Activated effector memory CD4-positive, alpha-beta T cell treated with Interleukin-2 at 50 U/mL for 16 hours (primary cell): ENCODE measurements around the gene PHLDB2.
A peak's percentile ranks its signal among the peaks of the same experiment; 100 is the strongest.

Experiments used
- DNase-seq: peaks from one replicate; pipeline ENCODE4 v3.0.0-alpha.2; 2020

The PHLDB2 gene

DNA sequence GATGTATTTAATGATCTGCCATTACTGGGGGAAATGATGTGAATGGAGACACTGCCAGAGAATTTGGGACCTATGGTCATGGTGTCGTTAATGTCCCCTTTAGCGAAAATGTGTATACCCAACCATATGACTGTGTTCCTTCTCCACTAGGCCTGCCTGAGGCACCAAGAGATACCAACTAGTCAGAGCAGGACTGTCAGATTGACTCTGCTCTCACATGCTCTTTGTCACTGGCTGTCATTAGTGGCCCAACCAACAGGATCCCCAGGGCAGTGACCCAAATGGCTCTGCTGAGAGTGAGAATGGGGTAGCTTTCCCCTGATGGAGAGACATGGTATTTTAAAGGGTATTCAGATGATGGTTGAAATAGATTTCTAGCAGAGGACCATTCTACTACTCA is 142.5 kb downstream of the PHLDB2 start:
- no peak for DNase-seq

DNA sequence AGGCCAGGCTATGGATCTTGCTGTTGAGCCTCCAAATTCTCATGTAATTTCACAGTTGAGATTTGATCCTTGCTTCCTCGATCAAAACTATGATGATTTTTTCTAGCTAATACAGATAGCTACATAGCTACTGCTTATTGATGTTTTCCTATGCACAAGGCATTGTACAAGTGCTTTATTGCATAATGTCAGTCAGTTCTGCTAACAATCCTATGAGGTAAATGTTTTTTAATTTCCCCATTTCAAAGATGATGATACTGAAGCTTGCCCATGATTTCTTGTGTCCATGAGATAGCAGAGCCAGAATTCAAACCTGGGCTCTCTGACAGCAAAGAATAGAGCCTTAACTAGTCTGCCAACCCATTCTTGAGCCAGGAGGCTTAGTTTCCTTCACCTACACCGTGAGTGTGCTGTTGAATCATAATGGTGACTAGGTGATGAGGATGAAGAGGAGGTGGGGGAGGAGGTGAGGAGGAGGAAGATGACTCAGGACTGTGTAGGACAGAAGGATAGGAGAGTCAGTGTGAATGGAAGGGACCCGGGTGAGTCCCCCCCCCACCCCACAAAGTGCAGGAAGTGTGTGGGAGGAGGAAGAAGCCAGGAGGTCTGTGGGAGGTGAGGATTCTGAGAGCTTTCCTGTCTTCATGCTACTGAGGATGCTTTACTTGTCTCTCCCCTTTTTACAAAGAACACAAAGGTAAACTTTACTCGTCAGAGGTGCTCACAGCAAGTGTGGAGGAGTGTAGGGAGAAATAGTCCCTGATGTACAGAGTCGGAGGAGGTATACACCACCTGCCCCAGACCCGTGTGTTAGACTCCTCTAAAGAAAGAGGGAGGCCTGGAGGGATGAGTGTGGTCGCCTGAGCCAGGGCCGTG is 143.3 kb downstream of the PHLDB2 start:
- DNase-seq: no peak

DNA sequence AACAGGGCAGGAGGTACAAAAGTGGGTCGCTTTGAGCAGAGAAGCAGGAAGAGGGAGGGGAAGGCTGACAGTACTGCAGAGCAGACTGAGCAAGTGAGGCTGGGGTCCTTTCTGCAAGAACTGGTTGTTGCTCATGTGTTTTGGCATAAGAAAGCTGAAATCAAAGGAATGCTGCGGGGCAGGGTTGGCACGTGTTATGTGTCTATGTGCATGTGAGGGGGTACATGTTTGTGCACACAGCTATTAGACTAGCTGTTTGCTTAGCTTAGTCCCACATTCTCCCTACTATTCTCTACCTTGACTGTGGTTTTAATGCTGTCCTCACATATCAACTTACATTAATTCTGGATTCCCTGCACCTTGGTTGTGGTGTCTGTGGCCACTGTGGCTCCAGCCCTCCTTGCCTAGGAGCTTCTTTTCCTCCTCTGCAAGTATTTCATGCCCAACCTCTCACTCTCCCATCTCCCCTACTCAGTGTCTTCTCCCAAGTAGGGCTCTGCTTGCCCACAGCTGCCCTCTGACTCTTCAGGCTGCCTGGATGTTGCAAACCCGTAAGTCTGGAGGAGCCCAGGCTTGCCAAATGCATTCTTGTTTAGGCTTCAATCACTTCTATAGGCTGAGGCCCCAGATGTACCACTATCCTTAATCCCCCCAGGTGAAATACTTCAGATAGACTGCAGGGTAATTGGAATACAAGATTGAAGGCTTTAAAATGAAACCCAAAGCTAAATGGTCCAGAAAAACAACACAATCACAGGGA is 144.4 kb downstream of the PHLDB2 start:
- DNase-seq: no peak

DNA sequence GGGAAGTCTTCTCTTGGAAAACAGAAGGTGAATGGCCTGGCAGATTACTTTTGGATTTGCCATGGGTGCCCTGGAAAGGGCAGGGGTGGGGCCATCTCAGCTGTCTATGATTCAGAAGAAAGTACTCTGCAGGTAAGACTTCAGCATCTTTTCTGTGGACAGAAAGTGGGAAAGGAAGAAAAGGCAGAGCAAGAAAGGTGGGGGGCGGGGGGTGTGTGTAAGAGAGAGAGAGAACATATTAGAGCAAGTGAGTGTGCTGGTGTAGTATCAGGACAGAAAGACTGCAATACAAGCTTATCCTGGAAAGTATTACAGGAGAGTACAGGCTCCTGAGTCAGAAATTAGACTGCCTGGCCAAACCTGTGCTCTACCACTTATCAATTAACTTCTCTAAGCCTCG is 145.1 kb downstream of the PHLDB2 start:
- DNase-seq: no peak

DNA sequence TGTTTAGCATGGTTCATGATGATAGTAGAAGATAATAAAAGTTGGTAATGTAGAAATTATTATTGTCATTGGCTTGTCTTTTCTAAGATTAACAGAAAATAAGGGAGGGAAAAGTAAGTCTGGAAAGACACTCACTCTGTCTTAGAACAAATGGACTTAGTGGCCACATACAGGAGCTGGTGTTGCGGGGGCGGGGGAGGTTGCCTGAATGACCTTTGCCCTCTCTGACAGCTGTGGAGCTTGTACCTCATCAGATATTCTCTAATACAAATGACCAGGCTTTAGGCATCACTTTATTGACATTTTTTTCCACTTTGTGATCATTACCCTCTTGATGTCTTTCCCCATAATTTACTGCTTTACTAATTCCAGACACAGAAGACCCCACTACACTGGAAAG is 145.6 kb downstream of the PHLDB2 start:
- no peak for DNase-seq

DNA sequence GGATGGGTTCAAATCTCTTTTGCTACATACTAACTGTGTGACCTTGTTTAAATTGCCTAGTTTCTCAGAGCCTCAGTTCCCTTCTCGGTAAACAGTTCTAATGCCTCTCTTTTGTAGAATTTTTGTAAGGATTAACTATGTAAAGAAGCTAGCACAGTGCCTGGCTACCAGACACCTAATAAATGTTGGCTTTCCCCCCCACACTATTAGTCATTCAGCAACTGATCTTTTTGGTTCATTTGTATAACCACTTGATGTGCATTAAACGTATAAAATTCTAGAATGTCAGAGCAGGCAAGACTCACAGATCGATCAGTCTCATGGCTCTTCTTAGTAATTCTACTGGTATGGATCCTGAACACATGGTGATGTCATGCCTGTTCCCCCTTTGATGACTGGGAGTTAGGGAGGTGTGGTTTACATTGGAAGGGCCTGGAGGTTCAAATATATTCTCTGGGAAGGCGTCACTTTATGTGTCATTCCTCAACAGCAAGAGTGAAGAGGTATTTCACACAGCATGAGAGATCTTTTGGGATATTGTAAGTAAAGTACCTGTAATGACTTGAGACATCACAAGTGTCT is 146.1 kb downstream of the PHLDB2 start:
- DNase-seq: no peak

DNA sequence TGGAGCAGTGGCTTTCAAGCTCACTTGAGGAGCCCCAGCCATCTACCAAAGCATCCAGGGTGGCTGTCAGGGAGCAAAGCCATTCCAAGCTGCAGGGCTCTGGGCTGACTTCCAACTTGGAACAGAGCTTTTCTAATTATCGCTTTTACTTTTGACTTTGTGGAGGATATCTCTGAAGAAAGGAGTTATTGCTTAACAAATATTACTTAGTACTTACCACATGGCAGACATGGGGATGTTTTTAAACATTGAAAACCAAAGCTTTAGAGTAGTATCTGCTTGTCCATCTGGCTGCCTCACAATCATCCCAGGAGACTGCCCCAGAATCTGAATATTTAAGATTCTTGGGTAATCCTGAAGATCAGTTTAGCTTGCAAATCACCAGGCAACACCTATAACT is 148.6 kb downstream of the PHLDB2 start:
- no peak for DNase-seq

DNA sequence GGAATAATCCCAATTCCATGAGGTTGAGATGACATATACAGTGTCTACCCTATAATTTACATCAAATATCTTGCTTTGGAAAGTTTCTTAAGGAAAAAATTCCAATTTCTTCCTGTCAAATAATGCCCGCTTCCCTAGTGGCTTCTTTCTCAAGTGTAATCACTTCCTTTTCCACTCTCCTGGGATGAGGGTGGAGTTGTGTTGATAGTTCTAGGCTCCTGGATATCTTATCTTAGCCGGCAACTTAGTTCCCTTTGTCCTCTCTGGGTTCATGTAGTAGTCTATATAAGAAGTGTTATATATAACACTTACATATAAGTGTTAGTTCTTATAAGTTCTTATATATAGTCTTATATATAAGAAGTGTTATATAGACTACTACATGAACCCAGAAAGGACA is 150.6 kb downstream of the PHLDB2 start:
- no peak for DNase-seq

DNA sequence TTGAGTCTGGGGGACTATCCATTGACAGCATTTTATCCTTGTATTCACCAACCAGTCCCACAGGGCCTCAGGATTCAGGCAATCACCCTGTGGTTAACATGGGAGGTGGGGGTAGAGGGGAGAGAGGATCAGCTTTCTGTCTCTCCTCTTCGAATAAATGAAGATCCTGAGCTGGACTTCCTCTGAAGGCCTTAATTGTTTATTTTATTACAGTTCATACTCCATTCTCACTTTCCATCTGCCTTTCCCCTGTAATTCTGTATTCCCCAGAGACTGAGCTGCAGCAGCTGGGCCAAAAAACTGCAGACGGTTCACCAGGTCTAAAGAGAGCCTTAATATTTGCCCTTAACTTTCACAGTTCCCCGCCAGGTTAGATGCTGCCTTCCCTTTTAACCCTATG is 151.6 kb downstream of the PHLDB2 start:
- DNase-seq: no peak

DNA sequence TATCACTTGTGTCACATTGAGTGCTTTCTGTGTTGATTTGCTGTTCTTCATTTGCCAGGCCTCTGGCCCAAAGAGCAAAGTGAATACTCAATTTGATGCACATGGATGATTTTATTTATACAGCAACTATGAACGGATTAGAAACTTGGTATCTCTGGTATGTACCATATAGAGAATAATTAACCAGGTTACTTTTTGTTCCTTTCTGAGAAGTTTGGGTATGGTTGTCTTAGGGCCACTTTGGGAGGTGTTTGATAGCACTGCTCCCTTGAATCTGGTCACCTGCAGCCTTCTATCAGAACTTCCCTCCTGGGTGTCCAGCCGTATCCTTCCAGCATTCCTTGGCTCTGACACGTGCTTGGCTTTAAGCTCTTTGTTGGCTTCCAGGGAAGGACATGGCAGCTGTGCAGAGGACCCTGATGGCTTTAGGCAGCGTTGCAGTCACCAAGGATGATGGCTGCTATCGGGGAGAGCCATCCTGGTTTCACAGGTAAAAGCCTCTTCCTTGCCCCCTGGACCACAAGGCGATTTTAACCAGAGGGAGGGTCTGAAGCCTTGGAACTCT is 152.4 kb downstream of the PHLDB2 start:
- no peak for DNase-seq

DNA sequence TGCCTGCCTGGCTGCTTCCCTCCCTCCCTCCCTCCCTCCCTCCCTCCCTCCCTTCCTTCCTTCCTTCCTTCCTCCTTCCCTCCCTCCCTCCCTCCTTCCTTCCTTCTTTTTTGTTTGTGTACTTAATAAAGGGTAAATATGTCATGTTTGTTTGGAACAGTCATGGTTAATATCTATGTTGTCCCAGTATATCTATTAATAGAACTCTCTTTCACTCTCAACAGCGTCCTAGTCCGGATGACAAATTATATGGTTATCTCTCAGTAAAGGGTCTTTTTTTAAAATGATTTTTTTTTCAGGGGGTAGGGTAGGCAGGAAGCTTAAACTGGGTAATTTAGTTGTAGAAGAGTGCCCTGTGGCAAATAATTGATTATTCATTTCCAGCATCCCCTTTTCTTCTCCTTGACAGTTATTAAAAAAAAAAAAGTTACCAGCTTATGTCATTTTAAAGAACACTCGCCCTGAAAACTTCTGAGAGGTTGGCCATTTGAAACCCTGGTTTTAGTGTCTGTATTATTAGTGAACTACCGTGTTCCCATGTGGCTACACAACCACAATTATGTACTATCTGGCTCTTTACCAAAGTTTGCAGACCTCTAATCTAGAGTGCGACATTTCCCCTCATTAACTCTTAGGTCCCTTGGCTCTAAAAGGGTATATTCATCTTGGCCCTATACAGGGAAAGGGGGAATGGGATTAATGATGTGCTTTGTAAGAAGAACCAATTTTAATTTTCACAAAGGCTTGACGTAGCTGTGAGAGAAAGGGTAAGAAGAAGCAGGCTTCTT is 153.3 kb downstream of the PHLDB2 start:
- DNase-seq: no peak

DNA sequence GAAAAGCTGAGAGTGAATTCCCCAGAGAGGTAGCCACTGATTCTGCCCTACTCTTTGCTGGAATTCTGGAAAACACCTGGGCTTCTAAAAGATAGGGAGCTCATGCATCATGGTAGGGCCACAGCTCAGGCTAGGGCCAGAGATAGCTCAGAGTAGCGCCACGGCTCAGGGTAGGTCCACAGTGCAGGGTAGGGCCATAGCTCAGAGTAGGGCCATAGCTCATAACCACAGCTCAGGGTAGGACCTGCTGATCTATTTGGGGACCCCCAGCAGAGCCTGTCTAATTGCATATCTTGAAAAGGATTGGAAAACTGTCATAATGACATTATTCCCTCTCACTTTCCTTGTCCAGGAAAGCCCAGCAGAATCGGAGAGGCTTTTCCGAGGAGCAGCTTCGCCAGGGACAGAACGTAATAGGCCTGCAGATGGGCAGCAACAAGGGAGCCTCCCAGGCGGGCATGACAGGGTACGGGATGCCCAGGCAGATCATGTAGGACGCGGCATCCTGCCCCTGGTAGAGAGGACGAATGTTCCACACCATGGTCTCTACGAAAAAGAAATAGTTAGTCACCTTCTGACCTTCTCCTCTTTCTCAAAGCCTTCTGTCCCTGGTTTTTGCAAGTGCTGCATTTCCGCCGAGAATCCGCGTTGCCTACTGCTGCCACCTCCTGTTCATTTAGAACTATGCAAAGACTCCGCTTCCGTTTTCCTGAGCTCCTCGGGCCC is 154.2 kb downstream of the PHLDB2 start:
- peak; percentile 36 for DNase-seq

DNA sequence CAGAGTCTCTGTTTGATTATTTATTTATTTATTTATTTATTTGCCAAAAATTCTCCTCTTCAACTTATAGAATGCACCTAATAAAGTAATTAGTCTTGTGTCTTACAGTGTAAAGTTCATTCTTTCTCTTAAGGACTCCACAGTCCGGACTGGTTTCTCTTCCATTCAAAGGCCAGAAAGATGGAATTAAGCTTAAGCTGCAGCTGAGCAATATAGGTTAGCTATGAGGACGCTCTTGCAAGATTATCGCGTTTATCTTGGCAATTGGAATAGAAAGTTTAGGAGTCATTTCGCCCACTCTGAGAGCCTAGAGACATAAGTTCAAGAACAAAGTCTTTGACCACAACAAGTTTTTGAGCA is 154.7 kb downstream of the PHLDB2 start:
- DNase-seq: no peak

DNA sequence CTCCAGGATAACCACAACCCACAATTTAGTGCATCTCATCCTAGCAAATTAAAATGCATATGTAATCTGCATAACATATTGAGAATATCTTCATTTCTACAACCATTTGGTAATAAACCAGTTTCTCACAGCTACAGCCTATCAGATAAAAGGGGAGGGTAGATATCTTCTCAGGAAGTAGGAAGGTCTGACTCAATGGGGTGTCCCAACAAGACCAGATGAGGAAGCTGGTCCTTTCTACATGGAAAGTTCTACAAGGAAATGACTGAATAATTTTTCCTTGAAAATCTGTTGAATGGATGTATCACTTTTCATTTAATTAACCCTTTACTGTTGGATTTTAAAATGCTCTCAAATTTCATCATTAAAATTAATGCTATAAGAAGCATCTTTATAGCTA is 158.0 kb downstream of the PHLDB2 start:
- DNase-seq: no peak

DNA sequence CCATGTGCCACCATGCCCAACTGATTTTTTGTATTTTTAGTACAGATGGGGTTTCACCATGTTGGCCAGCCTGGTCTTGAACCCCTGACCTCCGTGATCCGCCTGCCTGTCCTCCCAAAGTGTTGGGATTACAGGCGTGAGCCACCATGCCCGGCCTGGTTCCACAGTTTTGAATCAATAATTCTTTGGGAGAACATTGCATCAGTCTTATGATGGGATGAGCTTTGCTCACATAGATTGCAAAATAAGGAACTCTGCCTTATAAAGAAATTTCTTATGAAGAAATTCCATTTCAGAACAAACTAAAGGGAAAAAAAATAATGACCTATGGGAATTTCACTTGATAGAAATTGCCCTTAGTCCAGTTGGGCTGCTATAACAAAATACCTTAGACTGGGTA is 159.6 kb downstream of the PHLDB2 start:
- no peak for DNase-seq

DNA sequence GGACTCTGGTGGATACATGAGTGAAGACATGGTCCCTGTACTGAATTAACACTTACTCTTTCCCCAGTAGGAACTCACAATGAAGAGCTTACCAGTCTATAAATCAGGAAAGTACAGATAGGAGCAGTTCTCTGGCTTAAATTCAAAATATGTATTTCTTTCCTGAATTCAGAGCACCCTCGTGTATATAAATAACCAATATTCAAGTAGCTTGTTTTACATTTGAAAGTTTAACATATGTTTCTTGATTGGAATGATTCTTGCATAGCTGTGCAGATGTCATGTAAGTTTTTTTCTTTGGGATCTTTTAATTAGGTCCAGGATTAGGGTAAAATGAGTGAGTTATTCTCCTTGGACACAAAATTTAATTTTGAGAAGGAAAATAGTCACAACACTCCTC is 160.7 kb downstream of the PHLDB2 start:
- no peak for DNase-seq

DNA sequence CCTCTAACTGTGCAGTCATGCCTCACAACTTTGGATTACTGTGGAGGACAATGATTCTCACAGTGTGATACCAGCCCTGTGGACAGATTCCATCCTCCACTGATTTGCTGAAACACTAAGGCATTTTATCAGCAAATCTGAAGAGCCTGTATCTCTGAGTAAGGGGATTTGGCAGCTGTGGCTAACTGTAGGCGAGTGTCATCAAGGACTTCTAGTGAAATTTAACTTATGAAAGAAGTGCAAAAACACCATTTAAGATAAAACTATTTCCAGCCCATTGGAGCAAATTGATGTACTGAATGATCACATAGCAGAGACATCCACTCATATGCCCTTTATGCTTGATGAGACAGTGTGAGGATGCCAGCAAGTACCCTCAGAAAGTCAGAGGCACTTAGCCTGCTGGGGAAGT is 161.6 kb downstream of the PHLDB2 start:
- DNase-seq: no peak
